NCI-H345 treated with DMSO at 0.1 percent for 48 hours (cell line): ENCODE measurements around the gene MEIKIN.
"Not testable (repeated sequence)": the region's sequence is repeated elsewhere in the genome, so short reads cannot be mapped to it uniquely, and the experiment has no call there.

Experiments used
- DNase-seq: peaks from one replicate; lab custom pipeline; 2025; ENCODE audit not compliant: unreplicated experiment; lab: John Stamatoyannopoulos, UW

MEIKIN gene

DNA sequence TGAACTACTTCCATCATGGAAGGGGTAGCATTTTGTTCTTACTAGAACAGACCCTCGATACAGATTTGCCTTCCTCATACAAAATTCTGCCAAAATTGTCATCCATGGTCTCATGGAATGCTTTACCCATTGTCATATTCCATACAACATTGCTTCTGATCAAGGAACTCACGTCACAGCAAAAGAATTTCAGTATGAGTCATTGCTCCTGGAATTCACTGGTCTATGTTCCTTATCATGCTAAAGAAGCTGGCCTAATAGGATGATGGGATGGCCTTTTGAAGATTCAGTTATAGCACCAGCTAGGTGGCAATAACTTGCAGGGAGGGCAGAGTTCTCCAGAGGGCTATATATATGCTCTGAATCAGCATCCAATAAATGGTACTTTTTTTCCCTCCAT is 130.5 kb downstream of the MEIKIN start:
- DNase-seq, result no peak

DNA sequence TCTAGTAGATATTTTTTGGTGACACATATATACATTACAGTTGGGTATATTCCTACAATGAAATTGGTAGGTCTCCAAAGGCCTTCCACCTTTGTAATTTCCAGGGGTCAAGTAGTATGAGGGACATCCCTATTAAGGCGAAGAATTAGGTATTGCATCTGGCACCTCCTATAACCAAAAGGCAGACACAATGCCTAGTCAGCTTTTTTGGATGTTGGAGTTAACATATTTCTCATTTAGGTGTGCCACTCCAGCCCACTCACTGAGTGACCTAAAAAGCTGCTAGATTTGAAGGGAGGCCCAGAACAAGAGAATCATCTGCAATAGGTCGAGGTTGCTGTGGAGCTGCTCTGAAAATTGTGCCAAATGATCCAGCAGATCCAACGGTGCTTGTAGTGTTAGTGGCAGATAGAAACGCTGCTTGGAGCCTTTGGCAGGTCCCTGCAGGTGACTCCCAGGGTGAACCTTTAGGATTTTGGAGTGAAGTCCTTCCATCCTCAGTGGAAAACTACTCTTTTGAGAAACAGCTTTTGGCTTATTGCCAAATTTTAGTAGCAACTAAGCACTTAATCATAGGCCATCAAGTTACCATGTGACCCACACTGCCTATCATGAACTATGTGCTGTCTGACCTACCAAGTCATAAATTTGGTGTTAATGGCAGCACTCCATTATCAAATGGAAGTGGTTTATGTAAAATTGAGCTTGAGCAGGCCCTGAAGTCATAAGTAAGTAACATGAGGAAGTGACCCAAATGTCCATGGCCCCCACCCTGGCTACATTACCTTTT is 132.9 kb downstream of the MEIKIN start:
- no peak for DNase-seq

DNA sequence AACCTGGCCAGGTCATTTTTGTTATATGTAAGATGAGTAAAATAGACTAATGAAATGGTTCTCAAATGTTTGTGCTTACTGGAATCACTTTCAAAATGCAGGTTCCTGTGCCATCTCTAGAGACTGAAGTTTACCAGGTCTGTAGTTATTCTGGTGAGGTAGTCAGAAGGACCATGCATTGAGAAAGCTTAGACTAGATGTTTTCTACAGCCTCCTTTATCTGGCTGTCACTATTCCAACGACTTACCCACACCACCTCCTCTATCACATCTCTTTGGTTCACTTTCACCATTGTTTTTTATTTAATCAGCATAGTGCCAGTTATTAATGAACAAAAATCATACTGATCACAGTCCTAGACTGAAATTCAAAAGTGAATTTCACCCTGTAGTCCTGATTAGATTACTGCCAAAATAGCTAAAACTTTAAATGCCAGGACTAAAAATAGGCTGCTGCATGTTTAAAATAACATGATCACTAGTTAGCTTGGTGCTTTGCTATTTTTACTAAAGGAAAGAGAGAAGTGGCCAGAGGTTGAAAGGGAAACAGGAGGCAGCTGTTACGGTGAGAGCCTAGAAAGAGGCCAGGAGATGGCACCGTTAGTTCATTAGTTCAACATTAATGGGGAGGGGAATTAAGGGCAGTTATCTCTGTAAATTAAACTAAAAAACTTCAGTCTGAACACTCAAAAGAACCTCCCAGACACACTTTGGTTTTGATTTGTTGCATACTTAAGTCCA is 134.8 kb downstream of the MEIKIN start:
- no peak for DNase-seq

DNA sequence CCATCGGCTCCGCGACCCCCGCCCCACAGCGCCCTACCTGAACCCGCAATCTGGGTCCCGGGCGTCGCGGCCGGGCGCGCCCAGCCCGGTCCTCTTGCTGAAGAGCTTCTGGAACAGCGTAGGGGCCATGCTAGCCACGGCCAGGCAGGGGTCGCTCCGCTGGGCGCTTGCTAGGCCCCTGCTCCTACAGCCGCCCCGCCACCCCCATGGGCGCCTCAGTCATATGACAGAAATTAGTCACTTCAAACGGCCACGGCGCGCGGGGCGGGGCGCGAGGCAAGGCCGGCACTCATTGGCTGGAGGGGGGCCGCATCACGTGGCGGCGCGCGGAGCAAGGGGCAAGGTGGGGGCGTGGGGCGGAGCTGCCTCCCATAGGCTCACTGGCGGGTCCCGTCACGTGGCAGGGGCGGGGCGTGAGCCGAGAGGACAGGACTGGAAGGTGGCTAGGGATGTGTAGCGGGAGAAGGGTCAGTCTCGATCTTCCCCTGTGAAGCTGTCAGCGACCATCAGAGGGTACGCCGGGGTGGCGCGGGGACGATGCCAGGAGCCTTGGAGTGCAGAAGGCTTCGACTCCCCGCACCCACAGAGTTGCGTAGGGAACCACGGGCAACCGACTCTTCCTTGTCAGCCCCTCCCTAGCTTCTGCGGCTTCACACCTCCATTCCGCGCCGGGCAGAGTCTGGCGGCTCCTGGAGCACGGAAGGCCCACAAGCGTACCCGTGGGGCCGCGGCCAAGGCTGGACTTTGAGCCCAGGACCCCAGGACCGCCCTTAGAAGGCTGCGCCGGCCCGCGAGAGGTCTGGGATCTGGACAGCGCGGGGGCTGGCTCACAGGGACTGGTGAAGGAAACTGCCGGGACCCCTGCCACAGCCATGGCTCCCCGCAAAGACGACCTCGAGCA is 148.4 kb downstream of the MEIKIN start, which contains the start of gene FNIP1:
FNIP1 (minus strand) TSS at position 225 of the 901 bp plus-strand sequence; CDS start at position 129, 96 bp downstream.
- peak; percentile 83 for DNase-seq

DNA sequence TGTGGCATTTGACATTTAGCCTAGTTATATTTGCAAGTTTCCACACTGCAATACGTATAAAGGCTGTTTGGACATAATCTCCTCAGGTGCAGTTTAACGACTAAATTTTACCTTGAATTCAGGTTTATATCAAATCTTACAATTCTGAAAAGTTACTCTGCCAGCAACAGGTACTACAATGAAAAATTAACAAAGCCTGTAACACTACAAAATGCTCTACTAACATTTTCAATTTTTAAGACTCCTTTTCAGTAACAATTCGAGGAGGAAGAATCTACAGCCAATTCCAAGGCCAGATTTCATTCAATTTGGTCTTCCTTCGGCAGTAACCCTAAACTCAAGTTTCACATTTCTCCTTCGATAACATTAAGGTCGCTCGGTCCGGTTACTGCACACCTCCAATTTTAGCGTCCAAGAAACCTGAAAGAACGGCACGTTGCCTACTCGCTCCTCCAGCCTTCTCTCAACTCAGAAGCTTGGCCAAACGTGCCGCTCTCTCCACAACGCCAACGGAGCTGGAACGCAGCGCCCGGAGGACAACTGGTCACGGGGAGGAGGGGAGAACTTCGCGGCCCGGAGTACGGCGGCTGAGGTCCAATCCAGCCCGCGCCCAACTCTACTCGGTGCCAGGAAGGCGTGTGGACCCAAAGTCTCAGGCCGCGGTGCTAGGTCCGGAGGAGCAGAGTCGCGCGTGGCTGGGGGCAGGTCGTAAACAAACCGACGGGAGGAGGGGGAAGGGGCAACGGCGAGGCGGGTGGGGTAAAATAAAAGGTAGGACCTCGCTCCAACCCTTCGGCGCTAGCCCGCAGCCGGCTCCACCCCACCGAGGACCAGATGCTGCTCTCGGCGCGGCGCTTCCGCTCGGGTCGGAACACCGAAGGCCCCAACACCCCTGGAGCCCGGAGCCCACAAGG is 149.3 kb downstream of the MEIKIN start:
- no peak for DNase-seq

DNA sequence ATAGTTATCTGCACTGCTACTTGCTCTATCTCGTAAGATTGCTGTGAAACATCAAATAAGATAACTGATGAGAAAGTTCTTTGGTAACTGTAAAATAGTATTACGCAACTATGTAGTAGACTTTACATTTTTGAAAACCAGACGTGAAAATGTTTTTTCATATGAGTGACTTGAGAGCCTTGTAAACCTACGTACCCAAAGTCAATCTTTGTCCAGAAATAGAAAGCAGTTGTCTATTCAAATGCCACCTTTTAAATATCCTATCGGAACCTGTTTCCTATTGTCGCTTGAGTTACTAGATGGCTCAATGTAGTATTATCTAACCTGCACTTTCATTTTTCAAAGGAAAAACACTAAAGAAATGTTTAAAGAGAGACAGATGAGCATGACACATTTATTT is 150.2 kb downstream of the MEIKIN start:
- DNase-seq, result no peak

DNA sequence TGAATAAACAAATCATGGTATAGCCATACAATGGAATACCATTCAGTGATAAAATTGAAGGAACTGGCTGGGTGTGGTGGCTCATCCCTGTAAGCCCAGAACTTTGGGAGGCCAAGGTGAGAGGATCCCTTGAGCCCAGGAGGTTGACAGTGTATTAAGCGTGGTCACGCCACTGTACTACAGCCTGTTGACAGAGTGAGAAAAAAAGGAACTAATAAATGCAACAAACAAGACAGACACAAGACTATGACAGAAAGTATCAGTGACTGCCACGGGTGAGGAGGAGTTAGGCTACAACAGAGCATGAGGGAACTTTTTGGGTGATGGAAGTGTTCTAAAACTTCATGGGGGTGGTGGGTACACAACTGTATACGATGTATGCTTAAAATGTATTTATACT is 150.9 kb downstream of the MEIKIN start:
- no peak for DNase-seq

DNA sequence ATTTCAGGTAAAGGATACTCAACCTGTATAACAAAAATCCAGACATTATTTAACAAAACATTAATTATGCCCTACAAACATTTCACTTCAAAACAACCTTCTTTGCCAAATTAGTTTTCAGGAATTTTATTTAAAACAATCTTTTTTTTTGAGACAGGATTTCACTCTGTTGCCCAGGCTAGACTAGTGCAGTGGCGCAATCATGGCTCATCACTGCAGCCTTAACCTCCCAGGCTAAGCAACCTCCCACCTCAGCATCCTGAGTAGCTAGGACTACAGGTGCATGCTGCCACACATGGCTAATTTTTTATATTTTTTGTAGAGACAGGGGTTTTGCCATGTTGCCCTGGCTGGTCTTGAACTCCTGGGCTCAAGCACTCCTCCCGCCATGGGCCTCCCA is 152.6 kb downstream of the MEIKIN start:
- no peak for DNase-seq

DNA sequence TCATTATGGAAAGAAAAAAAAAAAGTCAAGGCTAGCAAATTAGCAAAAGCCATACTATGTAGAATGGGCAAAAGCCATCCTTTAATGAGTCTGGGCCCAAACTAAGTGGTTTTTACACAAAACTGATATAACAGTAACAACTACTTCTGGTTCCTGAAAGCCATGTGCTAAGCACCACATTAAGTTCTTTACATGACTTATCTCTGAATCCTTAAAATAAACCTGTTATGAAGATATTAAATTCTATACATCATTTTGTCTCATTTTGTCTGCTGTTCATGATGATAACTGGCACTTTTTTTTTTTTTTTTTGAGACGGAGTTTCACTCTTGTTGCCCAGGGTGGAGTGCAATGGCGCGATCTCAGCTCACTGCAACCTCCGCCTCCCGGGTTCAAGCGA is 153.6 kb downstream of the MEIKIN start:
- no peak for DNase-seq

DNA sequence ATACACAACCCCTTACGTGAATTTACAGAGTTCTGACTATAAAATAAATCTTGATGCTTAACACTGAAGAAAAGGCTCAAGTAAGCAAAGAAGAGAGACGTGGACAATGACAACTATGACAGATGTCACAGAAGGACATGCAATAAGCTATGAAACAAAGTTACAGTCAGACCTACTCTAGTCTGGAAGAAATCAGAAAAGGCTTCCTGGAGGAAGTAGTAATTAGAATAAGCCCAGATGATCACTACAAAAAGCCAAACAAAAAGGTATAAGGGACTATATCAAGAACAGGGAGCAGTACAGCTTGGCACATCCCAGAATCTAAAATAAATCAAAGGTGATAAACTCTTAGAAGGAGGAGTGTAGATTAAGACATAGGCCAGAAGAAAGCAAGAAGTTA is 154.9 kb downstream of the MEIKIN start:
- DNase-seq, result no peak

DNA sequence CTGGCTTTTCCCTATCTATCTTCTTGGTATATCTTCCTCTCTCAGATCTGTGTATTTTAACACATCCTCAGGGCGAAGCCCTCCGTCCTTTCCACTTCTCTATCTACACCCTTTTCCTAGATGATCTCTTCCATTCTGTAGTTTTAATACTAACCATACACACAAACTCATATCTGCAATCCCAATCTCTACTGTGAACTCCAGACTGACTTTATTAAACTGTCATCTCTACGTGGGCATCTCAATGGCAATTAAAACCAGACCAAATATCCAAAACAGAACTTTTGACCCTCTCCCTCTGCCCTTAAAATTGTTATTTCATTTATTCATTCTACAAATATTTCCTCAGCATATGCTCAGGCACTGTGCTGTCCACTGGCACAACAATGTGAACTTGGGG is 155.7 kb downstream of the MEIKIN start:
- DNase-seq, result no peak

DNA sequence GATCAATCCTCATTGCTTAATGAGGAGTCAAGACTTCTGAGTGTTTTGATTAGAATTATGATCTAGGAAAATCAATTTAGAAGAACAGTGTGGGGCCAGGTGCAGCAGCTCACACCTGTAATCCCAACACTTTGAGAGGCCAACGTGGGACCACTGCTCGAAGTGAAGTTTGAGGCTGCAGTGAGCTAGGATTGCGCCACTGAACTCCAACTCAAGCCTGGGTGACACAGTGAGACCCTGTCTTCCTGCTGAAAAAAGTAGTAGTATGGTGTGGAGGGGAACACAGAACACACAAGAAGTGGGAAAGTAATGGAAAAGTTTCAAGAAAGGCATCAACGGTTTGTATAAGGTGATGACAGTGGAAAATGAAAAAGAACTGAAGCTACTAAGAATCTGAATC is 157.7 kb downstream of the MEIKIN start:
- no peak for DNase-seq

DNA sequence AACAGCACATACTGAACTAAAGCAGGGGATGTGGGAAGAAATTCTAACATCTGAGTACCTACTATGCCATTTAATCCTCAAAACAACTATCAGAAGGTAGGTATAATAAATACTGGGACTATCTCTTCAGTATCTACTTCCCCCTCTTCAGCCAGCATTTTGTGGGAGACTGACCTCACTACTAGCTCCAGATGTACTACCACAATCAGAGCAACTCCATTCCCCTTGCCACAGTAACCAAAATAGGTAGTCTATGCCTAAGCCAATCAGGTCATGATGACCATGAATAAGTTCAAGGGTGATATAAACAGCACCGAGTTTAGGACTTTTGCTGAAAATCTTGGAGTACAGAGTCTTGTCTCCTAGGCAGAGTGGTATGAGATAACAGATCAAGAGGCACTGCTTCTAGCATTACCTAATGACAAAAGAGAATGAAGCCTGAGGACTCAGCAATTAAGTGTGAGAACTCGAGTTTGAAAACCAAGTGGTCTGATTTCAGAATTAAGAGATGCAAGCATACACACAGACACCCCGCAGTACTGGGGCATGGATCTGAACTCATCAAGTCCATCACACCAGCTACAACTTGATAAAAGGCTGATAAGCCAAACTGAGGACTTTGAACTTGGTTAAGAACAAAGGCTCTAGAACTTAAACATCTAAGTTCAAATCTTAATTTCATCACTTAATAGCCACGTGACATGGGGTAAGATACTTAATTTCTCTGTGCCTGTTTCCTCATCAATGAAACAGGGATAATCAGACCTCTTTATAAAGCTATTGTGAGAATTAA is 158.4 kb downstream of the MEIKIN start:
- DNase-seq, result no peak

DNA sequence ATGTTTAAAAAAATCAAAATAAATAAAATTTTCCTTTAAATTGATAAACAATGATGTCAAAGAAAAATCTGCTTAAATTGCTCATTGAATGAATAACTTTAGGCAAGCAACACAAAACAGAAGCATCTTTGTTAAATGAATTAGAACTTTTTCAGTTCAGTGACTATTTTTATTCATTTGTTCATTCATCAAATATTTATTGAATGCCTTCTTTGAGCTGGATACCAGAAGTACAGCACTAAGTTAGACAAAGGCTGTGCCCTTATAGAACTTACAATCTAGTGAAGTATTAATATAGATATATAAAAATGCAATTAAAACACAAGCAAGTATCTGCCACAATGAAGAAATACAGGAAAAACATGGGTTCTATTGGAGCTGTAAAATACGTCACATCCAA is 159.4 kb downstream of the MEIKIN start:
- DNase-seq, result no peak

DNA sequence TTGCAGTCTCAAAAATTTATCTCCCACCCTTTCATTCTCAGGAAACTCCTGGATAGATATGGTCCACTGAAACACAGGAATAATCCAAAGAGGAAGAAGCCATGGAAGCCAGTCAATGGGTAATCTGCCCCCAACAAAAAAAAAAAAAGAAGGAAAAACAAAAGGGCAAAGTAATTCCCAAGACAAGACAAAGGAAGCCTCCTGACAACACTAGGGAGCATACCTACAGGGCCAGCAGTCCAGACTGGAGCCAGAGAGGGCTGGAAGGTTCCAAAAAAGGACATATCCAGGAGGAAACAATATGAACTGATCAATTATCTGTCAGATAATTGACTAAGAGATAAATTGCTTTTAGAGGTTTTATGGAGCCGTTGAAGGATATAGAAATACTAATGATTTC is 161.6 kb downstream of the MEIKIN start:
- no peak for DNase-seq

DNA sequence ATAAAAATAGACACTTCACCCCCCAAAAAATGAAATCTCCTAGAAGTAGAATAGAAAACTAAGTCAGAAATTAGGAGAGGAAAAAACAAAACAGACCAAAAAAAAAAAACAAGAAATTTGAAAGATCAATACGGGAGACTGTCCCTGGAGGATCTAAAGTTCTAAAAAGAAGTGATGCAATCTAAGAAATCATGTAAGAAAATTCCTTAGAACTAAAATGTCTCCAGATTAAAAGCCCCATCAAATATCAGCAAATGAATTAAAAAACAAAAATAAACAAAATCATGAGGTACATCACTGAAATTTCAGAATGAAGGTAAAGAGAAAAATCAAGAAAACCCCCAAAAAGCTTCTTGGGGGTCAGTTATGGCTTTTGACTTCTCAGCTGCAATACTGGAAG is 162.1 kb downstream of the MEIKIN start:
- DNase-seq, result no peak

DNA sequence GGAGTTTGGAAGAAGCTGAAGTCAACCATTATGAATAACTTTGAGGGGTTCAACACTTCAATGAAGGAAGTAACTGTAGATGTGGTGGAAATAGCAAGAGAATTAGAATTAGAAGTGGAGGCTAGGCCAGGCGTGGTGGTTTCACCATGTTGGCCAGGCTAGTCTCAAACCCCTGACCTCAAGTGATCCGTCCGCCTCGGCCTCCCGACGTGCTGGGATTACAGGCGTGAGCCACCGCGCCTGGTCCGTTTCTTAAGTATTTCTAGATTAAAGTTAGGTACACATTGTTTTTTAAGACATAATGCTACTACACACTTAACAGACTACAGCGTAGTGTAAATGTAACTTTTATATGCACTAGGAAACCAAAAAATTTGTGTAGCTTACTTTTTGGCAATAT is 162.7 kb downstream of the MEIKIN start:
- no peak for DNase-seq

DNA sequence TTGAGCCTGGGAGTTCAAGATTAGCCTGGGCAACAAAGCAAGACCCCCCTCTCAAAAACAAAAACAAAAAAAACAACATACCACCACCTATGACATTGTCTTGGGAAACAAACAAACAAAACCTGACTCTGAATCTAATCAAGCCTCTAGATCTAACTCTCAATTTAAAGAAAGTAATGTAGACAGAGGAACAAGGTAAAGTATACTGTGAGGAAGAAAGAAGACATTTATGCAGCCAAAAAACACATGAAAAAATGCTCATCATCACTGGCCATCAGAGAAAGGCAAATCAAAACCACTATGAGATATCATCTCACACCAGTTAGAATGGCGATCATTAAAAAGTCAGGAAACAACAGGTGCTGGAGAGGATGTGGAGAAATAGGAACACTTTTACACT is 167.3 kb downstream of the MEIKIN start:
- DNase-seq, result not testable (repeated sequence)

DNA sequence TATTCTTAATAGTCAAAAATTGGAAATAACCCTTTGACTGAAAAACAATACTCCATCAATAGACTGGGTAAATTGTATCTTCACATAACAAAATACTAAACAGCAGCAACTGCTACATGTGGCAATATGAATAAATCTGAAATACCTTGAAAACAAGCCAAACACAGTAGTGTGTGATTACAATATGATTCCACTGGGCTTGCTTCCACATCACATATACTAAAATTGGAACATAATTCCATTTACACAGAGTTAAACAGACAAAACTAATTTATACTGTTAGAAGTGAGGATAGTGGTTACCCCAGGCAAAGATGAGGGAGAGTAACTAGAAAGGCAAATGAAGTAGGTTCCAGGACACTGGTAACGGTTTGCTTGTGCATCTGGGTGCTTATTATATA is 169.0 kb downstream of the MEIKIN start:
- no peak for DNase-seq
